ENCODE data around the gene HTR2C.
"Not testable (repeated sequence)": the region's sequence is repeated elsewhere in the genome, so short reads cannot be mapped to it uniquely, and the experiment has no call there.

GRCh38 chrX:114700533-114700932, 116.6 kb downstream of the HTR2C start:
- not testable (repeated sequence) for TF ChIP-seq EZH2phosphoT487 (IDR thresholded peaks at IDR 0.05; ENCODE audit: low read depth); CTCF (IDR thresholded peaks at IDR 0.05; ENCODE audit: low read depth, low read length)

Measured in OCI-LY3 (cell line).